SK-N-SH treated with all-trans-retinoic acid at 6 μM for 48 hours (cell line): Measurements from ENCODE around the gene ITIH4.
"Not testable (repeated sequence)": the region's sequence is repeated elsewhere in the genome, so short reads cannot be mapped to it uniquely, and the experiment has no call there.

Source experiments
- ATAC-seq: fragments of 200-7000 bp; cut with Tn5 transposase; 3 replicates; pipeline ENCODE4 v1.9.1; 2020; ENCODE audit warnings: mild to moderate bottlenecking, moderate library complexity
- ARNTL ChIP-seq: fragments of 450-650 bp; formaldehyde crosslinking; IDR thresholded peaks from 2 replicates; pipeline ENCODE4 v1.5.0; 2020; ENCODE audit warnings: low read depth, mild to moderate bottlenecking, moderate library complexity, borderline replicate concordance
- BACH2 ChIP-seq: fragments of 250-450 bp; sonication (Bioruptor Pico); IDR thresholded peaks from 2 replicates; pipeline ENCODE4 v1.9.0; 2021; ENCODE audit warnings: mild to moderate bottlenecking, borderline replicate concordance
- CREB5 ChIP-seq: fragments of 250-450 bp; sonication (Bioruptor Pico); IDR thresholded peaks from 2 replicates; pipeline ENCODE4 v1.5.1; 2020; ENCODE audit warnings: low read depth, mild to moderate bottlenecking, moderate library complexity
- ESRRG ChIP-seq: fragments of 250-450 bp; sonication (Bioruptor Pico); IDR thresholded peaks from 2 replicates; pipeline ENCODE4 v1.6.1; 2021; ENCODE audit warnings: mild to moderate bottlenecking
- GLIS3 ChIP-seq: fragments of 250-450 bp; sonication (Bioruptor Pico); IDR thresholded peaks from 2 replicates; pipeline ENCODE4 v1.5.0; 2020; ENCODE audit warnings: mild to moderate bottlenecking, moderate library complexity
- ISL1 ChIP-seq: fragments of 250-450 bp; sonication (Bioruptor Pico); IDR thresholded peaks from 2 replicates; pipeline ENCODE4 v2.1.2; 2022; ENCODE audit warnings: mild to moderate bottlenecking, moderate library complexity
- OSR1 ChIP-seq: fragments of 250-450 bp; sonication (Bioruptor Pico); IDR thresholded peaks from 2 replicates; pipeline ENCODE4 v1.8.0; 2022; ENCODE audit warnings: moderate library complexity, mild to moderate bottlenecking, inconsistent platforms
- RARB ChIP-seq: fragments of 250-450 bp; sonication (Bioruptor Pico); IDR thresholded peaks from 2 replicates; pipeline ENCODE4 v1.8.0; 2021; ENCODE audit warnings: mild to moderate bottlenecking, moderate library complexity
- TCF4 ChIP-seq: fragments of 250-450 bp; sonication (Bioruptor Pico); IDR thresholded peaks from 2 replicates; pipeline ENCODE4 v1.8.0; 2021; ENCODE audit warnings: mild to moderate bottlenecking, moderate library complexity, borderline replicate concordance
- TOX ChIP-seq: fragments of 250-450 bp; sonication (Bioruptor Pico); IDR thresholded peaks from 2 replicates; pipeline ENCODE4 v1.8.0; 2021; ENCODE audit warnings: mild to moderate bottlenecking, moderate library complexity, borderline replicate concordance
- TSHZ2 ChIP-seq: fragments of 250-450 bp; sonication (Bioruptor Pico); IDR thresholded peaks from 2 replicates; pipeline ENCODE4 v1.5.0; 2020; ENCODE audit warnings: mild to moderate bottlenecking, moderate library complexity
- ZFP3 ChIP-seq: fragments of 250-450 bp; sonication (Bioruptor Pico); IDR thresholded peaks from 2 replicates; pipeline ENCODE4 v1.5.0; 2020; ENCODE audit warnings: mild to moderate bottlenecking, moderate library complexity
- ZFP30 ChIP-seq: fragments of 450-650 bp; formaldehyde crosslinking; IDR thresholded peaks from 2 replicates; pipeline ENCODE4 v1.5.0; 2022; ENCODE audit warnings: mild to moderate bottlenecking, moderate library complexity
- ZNF565 ChIP-seq: fragments of 450-650 bp; formaldehyde crosslinking; conservative IDR thresholded peaks from 2 replicates; pipeline ENCODE4 v1.5.0; 2020; ENCODE audit warnings: low read depth, mild to moderate bottlenecking, moderate library complexity
- ZNF8 ChIP-seq: fragments of 450-650 bp; formaldehyde crosslinking; IDR thresholded peaks from 2 replicates; pipeline ENCODE4 v1.5.0; 2020; ENCODE audit warnings: mild to moderate bottlenecking, moderate library complexity
- TF ChIP-seq, protein P1 (sequence below): fragments of 250-450 bp; sonication (Bioruptor Pico); IDR thresholded peaks from 2 replicates; pipeline ENCODE4 v1.5.1; 2021; ENCODE audit warnings: mild to moderate bottlenecking, moderate library complexity
- TF ChIP-seq, protein P2 (sequence below): fragments of 250-450 bp; sonication (Bioruptor Pico); IDR thresholded peaks from 2 replicates; pipeline ENCODE4 v1.8.0; 2020; ENCODE audit warnings: mild to moderate bottlenecking, moderate library complexity, borderline replicate concordance
- TF ChIP-seq, protein P3 (sequence below): fragments of 250-450 bp; sonication (Bioruptor Pico); IDR thresholded peaks from 2 replicates; pipeline ENCODE4 v1.8.0; 2021; ENCODE audit warnings: low read depth, mild to moderate bottlenecking, moderate library complexity, borderline replicate concordance

ITIH4 gene

DNA sequence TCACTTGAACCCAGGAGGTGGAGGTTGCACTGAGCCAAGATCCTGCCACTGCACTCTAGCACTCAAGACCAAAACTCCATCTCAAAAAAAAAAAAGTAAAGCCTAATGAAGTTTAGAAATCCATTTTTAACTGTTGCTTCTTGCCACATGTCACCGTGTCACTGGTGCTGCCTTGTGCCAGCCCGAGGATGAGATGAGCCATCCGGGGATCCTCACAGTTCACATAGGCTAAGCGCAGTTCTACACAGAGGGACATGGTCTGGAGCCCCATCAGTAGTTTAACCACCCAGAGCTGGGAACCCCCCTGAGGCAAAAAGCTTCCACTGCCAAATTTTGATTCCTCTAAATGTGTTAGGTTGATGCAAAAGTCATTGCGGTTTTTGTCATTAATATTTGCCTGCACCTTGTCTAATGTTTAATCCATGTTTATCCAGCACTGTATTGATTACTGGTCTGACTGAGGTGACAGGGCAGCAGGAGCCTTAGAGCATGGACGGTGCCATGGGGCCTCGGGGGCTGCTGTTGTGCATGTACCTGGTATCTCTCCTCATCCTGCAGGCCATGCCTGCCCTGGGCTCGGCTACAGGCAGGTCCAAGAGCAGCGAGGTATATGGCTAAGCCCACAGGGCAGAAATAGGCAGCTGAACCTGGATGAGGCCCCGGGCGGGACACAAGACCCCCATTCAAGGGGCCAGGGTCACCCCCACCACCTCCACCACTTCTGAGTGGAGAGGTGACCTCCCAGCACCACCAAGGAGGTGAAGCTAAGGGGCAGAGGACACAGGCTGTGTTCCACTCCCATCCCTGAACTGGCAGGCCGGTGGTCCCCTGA lies 53.1 kb downstream of the ITIH4 start, which contains the start of gene ITIH1 (continued):
- TF ChIP-seq CREB5 (CRISPR knock-in tag) = no peak
- TF ChIP-seq ZFP3 = no peak
- no peak for TF ChIP-seq ARNTL (CRISPR knock-in tag)
- TF ChIP-seq GLIS3 = no peak
- TF ChIP-seq TOX (CRISPR knock-in tag) = no peak
- no peak for TF ChIP-seq BACH2
- no peak for TF ChIP-seq OSR1
- TF ChIP-seq ZNF565 (CRISPR knock-in tag) = no peak
- no peak for TF ChIP-seq ISL1 (CRISPR knock-in tag)
- TF ChIP-seq RARB (CRISPR knock-in tag) = no peak
- no peak for TF ChIP-seq ESRRG (CRISPR knock-in tag)

DNA sequence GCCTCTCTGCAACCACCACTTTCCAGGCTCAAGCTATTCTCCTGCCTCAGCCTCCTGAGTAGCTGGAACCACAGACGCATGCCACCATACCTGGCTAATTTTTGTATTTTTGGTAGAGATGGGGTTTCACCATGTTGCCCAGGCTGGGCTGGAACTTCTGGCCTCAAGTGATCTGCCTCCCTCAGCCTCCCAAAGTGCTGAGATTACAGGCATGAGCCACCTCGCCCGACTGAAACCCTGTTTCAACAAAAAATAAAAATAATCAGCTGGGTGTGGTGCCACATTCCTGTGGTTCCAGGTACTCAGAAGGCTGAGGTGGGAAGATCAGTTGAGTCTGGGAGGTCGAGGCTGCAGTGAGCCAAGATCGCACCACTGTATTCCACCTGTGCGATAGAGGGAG lies 54.0 kb downstream of the ITIH4 start:
- ATAC-seq = not testable (repeated sequence)

DNA sequence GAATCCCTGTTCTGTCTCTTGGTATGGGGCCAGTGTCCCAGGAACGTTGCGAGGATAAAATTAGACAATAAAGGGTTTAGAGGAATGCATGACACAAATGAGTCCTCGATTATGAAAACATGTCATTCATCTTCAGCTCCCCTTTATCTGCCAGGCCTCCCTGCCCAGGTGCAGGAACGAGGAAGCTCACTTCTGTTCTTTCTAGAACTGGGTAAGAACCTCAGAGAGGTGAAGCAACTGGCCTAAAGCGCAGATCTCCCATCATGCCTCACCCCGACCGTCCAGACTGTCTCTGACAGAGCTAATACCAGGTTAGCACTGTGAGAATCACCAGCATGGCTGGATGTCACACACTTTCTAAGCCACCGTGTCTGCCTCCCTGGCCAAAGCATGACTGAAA lies 54.6 kb downstream of the ITIH4 start:
- no peak for ATAC-seq
- TF ChIP-seq GLIS3 = no peak
- TF ChIP-seq TSHZ2 (CRISPR knock-in tag) = no peak
- no peak for TF ChIP-seq TOX (CRISPR knock-in tag)
- no peak for TF ChIP-seq ARNTL (CRISPR knock-in tag)
- TF ChIP-seq, protein P1, sequence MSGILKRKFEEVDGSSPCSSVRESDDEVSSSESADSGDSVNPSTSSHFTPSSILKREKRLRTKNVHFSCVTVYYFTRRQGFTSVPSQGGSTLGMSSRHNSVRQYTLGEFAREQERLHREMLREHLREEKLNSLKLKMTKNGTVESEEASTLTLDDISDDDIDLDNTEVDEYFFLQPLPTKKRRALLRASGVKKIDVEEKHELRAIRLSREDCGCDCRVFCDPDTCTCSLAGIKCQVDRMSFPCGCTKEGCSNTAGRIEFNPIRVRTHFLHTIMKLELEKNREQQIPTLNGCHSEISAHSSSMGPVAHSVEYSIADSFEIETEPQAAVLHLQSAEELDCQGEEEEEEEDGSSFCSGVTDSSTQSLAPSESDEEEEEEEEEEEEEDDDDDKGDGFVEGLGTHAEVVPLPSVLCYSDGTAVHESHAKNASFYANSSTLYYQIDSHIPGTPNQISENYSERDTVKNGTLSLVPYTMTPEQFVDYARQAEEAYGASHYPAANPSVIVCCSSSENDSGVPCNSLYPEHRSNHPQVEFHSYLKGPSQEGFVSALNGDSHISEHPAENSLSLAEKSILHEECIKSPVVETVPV (CRISPR knock-in tag) = no peak
- no peak for TF ChIP-seq ZNF565 (CRISPR knock-in tag)
- no peak for TF ChIP-seq ZNF8
- TF ChIP-seq, protein P2, sequence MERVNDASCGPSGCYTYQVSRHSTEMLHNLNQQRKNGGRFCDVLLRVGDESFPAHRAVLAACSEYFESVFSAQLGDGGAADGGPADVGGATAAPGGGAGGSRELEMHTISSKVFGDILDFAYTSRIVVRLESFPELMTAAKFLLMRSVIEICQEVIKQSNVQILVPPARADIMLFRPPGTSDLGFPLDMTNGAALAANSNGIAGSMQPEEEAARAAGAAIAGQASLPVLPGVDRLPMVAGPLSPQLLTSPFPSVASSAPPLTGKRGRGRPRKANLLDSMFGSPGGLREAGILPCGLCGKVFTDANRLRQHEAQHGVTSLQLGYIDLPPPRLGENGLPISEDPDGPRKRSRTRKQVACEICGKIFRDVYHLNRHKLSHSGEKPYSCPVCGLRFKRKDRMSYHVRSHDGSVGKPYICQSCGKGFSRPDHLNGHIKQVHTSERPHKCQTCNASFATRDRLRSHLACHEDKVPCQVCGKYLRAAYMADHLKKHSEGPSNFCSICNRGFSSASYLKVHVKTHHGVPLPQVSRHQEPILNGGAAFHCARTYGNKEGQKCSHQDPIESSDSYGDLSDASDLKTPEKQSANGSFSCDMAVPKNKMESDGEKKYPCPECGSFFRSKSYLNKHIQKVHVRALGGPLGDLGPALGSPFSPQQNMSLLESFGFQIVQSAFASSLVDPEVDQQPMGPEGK (CRISPR knock-in tag) = no peak
- no peak for TF ChIP-seq CREB5 (CRISPR knock-in tag)
- no peak for TF ChIP-seq TCF4 (CRISPR knock-in tag)
- TF ChIP-seq, all 23 proteins: peak for 0

- no peak for TF ChIP-seq ZFP30 (CRISPR knock-in tag)
- TF ChIP-seq ISL1 (CRISPR knock-in tag) = no peak
- no peak for TF ChIP-seq TSHZ2 (CRISPR knock-in tag)
- TF ChIP-seq ZNF8 = no peak
- TF ChIP-seq, protein P3, sequence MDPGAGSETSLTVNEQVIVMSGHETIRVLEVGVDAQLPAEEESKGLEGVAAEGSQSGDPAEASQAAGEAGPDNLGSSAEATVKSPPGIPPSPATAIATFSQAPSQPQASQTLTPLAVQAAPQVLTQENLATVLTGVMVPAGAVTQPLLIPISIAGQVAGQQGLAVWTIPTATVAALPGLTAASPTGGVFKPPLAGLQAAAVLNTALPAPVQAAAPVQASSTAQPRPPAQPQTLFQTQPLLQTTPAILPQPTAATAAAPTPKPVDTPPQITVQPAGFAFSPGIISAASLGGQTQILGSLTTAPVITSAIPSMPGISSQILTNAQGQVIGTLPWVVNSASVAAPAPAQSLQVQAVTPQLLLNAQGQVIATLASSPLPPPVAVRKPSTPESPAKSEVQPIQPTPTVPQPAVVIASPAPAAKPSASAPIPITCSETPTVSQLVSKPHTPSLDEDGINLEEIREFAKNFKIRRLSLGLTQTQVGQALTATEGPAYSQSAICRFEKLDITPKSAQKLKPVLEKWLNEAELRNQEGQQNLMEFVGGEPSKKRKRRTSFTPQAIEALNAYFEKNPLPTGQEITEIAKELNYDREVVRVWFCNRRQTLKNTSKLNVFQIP = no peak
- ATAC-seq = no peak
Observed at GRCh38 chr3:52774901-52775864, 55.3 kb downstream of the ITIH4 start.
